ENCODE results near the gene ADGRG6.

Gene ADGRG6

GRCh38 chr6:142409794-142410193, 108.0 kb downstream of the ADGRG6 start:
- H3K36me3 ChIP-seq (ENCODE audit: insufficient read depth, low read length), result no peaks in the 10 kb centered on the region

DNA sequence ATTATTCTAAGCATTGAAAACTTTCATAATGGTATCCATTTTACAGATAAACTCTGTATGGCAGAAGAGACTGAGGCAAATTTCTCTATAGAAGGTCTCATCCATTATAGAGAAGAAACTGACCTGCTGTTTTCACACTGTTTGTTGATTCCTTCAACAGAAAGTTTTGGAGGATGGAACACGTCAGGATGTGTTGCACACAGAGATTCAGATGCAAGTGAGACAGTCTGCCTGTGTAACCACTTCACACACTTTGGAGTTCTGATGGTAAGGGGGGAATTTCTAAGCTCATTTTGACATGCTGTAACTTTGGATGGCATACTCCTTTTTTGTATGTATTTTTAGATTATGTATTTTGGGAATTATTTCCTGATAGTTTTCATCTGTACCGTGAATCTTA, 109.3 kb downstream of the ADGRG6 start:
- Histone ChIP-seq H3K4me3 (no peak overlapping the region), H3K9me3 (ENCODE audit: low read depth, low read length) (no peaks in the 10 kb centered on the region), H3K9ac (ENCODE audit: insufficient read length) (no peak overlapping the region), H3K36me3 (ENCODE audit: insufficient read depth, low read length) (no peaks in the 10 kb centered on the region), H3K27ac (no peak overlapping the region)
- DNase-seq (ENCODE audit: low read depth, low spot score), result no peak
- no peak for TF ChIP-seq EZH2 (IDR thresholded peaks at IDR 0.05)
- TF ChIP-seq POLR2AphosphoS5 (IDR thresholded peaks at IDR 0.05; ENCODE audit: borderline replicate concordance, low read depth, low read length), result no peak
- TF ChIP-seq FOXP2 (optimal IDR thresholded peaks at IDR 0.05; ENCODE audit: control extremely low read depth, extremely low read length, insufficient read depth), result no peak

More at GRCh38 chr6:142409794-142410193, 108.0 kb downstream of the ADGRG6 start:
- Histone ChIP-seq H3K9me3 (ENCODE audit: low read depth, low read length) (no peaks in the 10 kb centered on the region), H3K27ac (no peak overlapping the region), H3K9ac (ENCODE audit: insufficient read length) (no peak overlapping the region), H3K4me3 (no peak overlapping the region)
- no peak for DNase-seq (ENCODE audit: low read depth, low spot score)
- TF ChIP-seq EZH2 (IDR thresholded peaks at IDR 0.05) (no peak), POLR2AphosphoS5 (IDR thresholded peaks at IDR 0.05; ENCODE audit: borderline replicate concordance, low read depth, low read length) (no peak), FOXP2 (optimal IDR thresholded peaks at IDR 0.05; ENCODE audit: control extremely low read depth, extremely low read length, insufficient read depth) (no peak)

- H3K9me3 ChIP-seq (ENCODE audit: low read depth, low read length), result no peaks in the 10 kb centered on the region
- no peak for DNase-seq (ENCODE audit: low read depth, low spot score)
- H3K27ac ChIP-seq, result no peak overlapping the region
- no peaks in the 10 kb centered on the region for H3K36me3 ChIP-seq (ENCODE audit: insufficient read depth, low read length)
- H3K4me3 ChIP-seq, result no peak overlapping the region
- TF ChIP-seq EZH2 (IDR thresholded peaks at IDR 0.05), result no peak
- no peak for TF ChIP-seq POLR2AphosphoS5 (IDR thresholded peaks at IDR 0.05; ENCODE audit: borderline replicate concordance, low read depth, low read length)
- TF ChIP-seq FOXP2 (optimal IDR thresholded peaks at IDR 0.05; ENCODE audit: control extremely low read depth, extremely low read length, insufficient read depth), result no peak
- no peak overlapping the region for H3K9ac ChIP-seq (ENCODE audit: insufficient read length)
Observed at GRCh38 chr6:142412241-142412640, 110.4 kb downstream of the ADGRG6 start.

GRCh38 chr6:142412658-142413057, 110.9 kb downstream of the ADGRG6 start:
- H3K9me3 ChIP-seq (ENCODE audit: low read depth, low read length), result no peaks in the 10 kb centered on the region
- no peak for TF ChIP-seq FOXP2 (optimal IDR thresholded peaks at IDR 0.05; ENCODE audit: control extremely low read depth, extremely low read length, insufficient read depth)
- TF ChIP-seq EZH2 (IDR thresholded peaks at IDR 0.05), result no peak
- TF ChIP-seq POLR2AphosphoS5 (IDR thresholded peaks at IDR 0.05; ENCODE audit: borderline replicate concordance, low read depth, low read length), result no peak
- no peak overlapping the region for H3K27ac ChIP-seq
- no peak overlapping the region for H3K4me3 ChIP-seq
- no peak for DNase-seq (ENCODE audit: low read depth, low spot score)
- H3K9ac ChIP-seq (ENCODE audit: insufficient read length), result no peak overlapping the region
- H3K36me3 ChIP-seq (ENCODE audit: insufficient read depth, low read length), result no peaks in the 10 kb centered on the region

- Histone ChIP-seq H3K27ac (no peak overlapping the region), H3K9ac (ENCODE audit: insufficient read length) (no peak overlapping the region), H3K9me3 (ENCODE audit: low read depth, low read length) (no peaks in the 10 kb centered on the region), H3K4me3 (no peak overlapping the region), H3K36me3 (ENCODE audit: insufficient read depth, low read length) (no peaks in the 10 kb centered on the region)
- TF ChIP-seq FOXP2 (optimal IDR thresholded peaks at IDR 0.05; ENCODE audit: control extremely low read depth, extremely low read length, insufficient read depth), result no peak
- TF ChIP-seq EZH2 (IDR thresholded peaks at IDR 0.05), result no peak
- no peak for TF ChIP-seq POLR2AphosphoS5 (IDR thresholded peaks at IDR 0.05; ENCODE audit: borderline replicate concordance, low read depth, low read length)
- DNase-seq (ENCODE audit: low read depth, low spot score), result no peak
Observed at GRCh38 chr6:142413111-142413510, 111.3 kb downstream of the ADGRG6 start.

DNA sequence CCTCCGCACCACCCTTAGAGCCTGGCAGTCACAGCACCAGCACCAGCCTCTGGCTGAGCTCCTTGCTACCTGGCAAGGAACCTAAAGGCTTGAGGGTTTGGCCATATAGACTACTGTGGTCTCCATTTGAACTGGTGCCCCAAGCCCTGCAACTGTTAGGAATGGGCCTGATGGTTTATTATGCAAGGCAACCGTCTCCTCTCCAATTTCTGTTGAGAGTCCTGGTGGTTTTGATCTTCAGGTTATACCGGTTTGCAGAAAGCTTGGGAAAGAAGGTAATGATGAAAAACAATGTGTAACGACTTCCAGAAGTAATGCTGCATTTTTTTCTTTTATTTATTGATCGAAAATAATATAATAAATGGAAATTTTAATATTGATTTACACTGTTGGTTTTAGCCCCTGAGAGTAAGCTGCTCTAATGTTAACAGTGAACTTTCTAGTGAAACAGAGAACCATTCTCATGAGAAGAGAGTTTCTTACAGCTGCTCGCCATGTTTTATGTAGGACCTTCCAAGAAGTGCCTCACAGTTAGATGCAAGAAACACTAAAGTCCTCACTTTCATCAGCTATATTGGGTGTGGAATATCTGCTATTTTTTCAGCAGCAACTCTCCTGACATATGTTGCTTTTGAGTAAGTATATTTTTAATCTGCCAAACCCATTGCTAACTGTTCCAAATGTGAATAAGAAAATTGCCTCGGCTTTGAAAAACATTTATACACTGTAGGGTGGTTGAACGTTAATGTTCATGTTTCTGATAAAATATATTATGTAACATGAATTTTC, 112.8 kb downstream of the ADGRG6 start:
- TF ChIP-seq FOXP2 (optimal IDR thresholded peaks at IDR 0.05; ENCODE audit: control extremely low read depth, extremely low read length, insufficient read depth) (no peak), EZH2 (IDR thresholded peaks at IDR 0.05) (no peak), POLR2AphosphoS5 (IDR thresholded peaks at IDR 0.05; ENCODE audit: borderline replicate concordance, low read depth, low read length) (no peak)
- Histone ChIP-seq H3K27ac (no peak overlapping the region), H3K36me3 (ENCODE audit: insufficient read depth, low read length) (no peaks in the 10 kb centered on the region), H3K9me3 (ENCODE audit: low read depth, low read length) (no peaks in the 10 kb centered on the region), H3K9ac (ENCODE audit: insufficient read length) (no peak overlapping the region), H3K4me3 (no peak overlapping the region)
- no peak for DNase-seq (ENCODE audit: low read depth, low spot score)

GRCh38 chr6:142416179-142416578, 114.4 kb downstream of the ADGRG6 start:
- no peaks in the 10 kb centered on the region for H3K36me3 ChIP-seq (ENCODE audit: insufficient read depth, low read length)
- H3K9me3 ChIP-seq (ENCODE audit: low read depth, low read length), result no peaks in the 10 kb centered on the region
- DNase-seq (ENCODE audit: low read depth, low spot score), result no peak
- H3K27ac ChIP-seq, result no peak overlapping the region
- no peak overlapping the region for H3K9ac ChIP-seq (ENCODE audit: insufficient read length)
- H3K4me3 ChIP-seq, result no peak overlapping the region
- no peak for TF ChIP-seq FOXP2 (optimal IDR thresholded peaks at IDR 0.05; ENCODE audit: control extremely low read depth, extremely low read length, insufficient read depth)
- no peak for TF ChIP-seq POLR2AphosphoS5 (IDR thresholded peaks at IDR 0.05; ENCODE audit: borderline replicate concordance, low read depth, low read length)
- no peak for TF ChIP-seq EZH2 (IDR thresholded peaks at IDR 0.05)

DNA sequence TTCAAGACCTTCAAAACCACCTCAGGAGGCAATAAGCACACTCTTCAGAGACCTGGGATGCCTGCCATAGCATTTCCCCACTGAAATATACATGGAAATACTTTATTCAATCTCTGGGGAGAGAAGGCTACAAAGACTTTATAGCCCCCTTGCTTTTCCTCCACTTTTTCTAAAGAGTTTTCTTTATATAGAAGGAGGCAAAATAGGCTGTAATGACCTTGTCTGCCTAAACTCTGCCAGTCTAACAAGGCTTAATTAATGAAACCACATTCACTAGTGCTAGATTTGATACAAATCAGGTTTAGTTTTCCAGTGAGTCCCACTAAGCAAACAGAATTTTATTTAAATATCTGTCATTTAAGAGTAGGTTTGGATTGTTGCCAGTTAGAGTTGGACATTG, 114.9 kb downstream of the ADGRG6 start:
- no peak for TF ChIP-seq EZH2 (IDR thresholded peaks at IDR 0.05)
- TF ChIP-seq FOXP2 (optimal IDR thresholded peaks at IDR 0.05; ENCODE audit: control extremely low read depth, extremely low read length, insufficient read depth), result no peak
- no peak for TF ChIP-seq POLR2AphosphoS5 (IDR thresholded peaks at IDR 0.05; ENCODE audit: borderline replicate concordance, low read depth, low read length)
- H3K9ac ChIP-seq (ENCODE audit: insufficient read length), result no peak overlapping the region
- DNase-seq (ENCODE audit: low read depth, low spot score), result no peak
- no peaks in the 10 kb centered on the region for H3K36me3 ChIP-seq (ENCODE audit: insufficient read depth, low read length)
- no peak overlapping the region for H3K4me3 ChIP-seq
- H3K9me3 ChIP-seq (ENCODE audit: low read depth, low read length), result no peaks in the 10 kb centered on the region
- H3K27ac ChIP-seq, result no peak overlapping the region

Measured in SK-N-MC (cell line).